ENCODE measurements around the gene PLEKHM3.

Gene PLEKHM3

GRCh38 chr2:208064220-208064961, 39.1 kb upstream of the PLEKHM3 start:
- TF ChIP-seq ZNF521 (tag by site-specific recombination; IDR thresholded peaks at IDR 0.05) (no peak), ZBTB48 (tag by site-specific recombination; IDR thresholded peaks at IDR 0.05) (peak; percentile 32; the same call in 1 of the 2 replicates)
- H3K9me3 ChIP-seq (ENCODE audit: control insufficient read depth, insufficient read depth, low read depth, low read length) = no peaks in the 10 kb centered on the region
- no peak overlapping the region for H3K4me3 ChIP-seq (ENCODE audit: low read depth, low read length)
- POLR2A ChIA-PET = no interaction called here
- CTCF ChIA-PET = interaction anchor here (0.6 to 3.9 kb wide), 8 partner anchors 8 to 1185 kb away, joined by 3 to 27 read pairs (median 5); no protein-coding TSS in a partner anchor
- H3K27ac ChIP-seq (ENCODE audit: extremely low read depth, low read depth, low read length) = no peak overlapping the region
- no peaks in the 10 kb centered on the region for H3K36me3 ChIP-seq (ENCODE audit: control insufficient read depth in 2 of 2, insufficient read depth in 1 of 2, low read length in 2 of 2)
- H3K4me1 ChIP-seq (ENCODE audit: control insufficient read depth, insufficient read depth, low read length) = no peaks in the 10 kb centered on the region

- H3K4me3 ChIP-seq (ENCODE audit: low read depth, low read length) = no peak overlapping the region
- no peaks in the 10 kb centered on the region for H3K9me3 ChIP-seq (ENCODE audit: control insufficient read depth, insufficient read depth, low read depth, low read length)
- ChIA-PET CTCF (interaction anchor here (0.6 to 3.9 kb wide), 9 partner anchors 9 to 329 kb away, joined by 3 to 27 read pairs (median 4); partner anchors contain the start of gene IDH1), POLR2A (no interaction called here)
- TF ChIP-seq, protein P1, sequence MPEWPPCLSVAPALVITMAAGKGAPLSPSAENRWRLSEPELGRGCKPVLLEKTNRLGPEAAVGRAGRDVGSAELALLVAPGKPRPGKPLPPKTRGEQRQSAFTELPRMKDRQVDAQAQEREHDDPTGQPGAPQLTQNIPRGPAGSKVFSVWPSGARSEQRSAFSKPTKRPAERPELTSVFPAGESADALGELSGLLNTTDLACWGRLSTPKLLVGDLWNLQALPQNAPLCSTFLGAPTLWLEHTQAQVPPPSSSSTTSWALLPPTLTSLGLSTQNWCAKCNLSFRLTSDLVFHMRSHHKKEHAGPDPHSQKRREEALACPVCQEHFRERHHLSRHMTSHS (tag by site-specific recombination; IDR thresholded peaks at IDR 0.05) = no peak
- TF ChIP-seq ZNF146 (tag by site-specific recombination; IDR thresholded peaks at IDR 0.05) (no peak), ZNF623 (tag by site-specific recombination; IDR thresholded peaks at IDR 0.05) (no peak), ZNF354C (tag by site-specific recombination; IDR thresholded peaks at IDR 0.05; ENCODE audit: borderline replicate concordance, low read depth) (no peak), ZNF596 (tag by site-specific recombination; IDR thresholded peaks at IDR 0.05) (no peak), ZSCAN16 (tag by site-specific recombination; IDR thresholded peaks at IDR 0.05) (no peak), SETDB1 (IDR thresholded peaks at IDR 0.05; ENCODE audit: insufficient read length, low read length) (no peak), KLF10 (tag by site-specific recombination; IDR thresholded peaks at IDR 0.05) (no peak), ZNF777 (tag by site-specific recombination; IDR thresholded peaks at IDR 0.05; ENCODE audit: borderline replicate concordance) (no peak), KLF7 (tag by site-specific recombination; IDR thresholded peaks at IDR 0.05; ENCODE audit: borderline replicate concordance) (no peak), ZBTB20 (tag by site-specific recombination; IDR thresholded peaks at IDR 0.05) (no peak), ZNF571 (tag by site-specific recombination; IDR thresholded peaks at IDR 0.05) (no peak), ZNF214 (tag by site-specific recombination; IDR thresholded peaks at IDR 0.05; ENCODE audit: borderline replicate concordance) (no peak), BCL11A (tag by site-specific recombination; IDR thresholded peaks at IDR 0.05; ENCODE audit: low read depth) (no peak)
- TF ChIP-seq, protein P2, sequence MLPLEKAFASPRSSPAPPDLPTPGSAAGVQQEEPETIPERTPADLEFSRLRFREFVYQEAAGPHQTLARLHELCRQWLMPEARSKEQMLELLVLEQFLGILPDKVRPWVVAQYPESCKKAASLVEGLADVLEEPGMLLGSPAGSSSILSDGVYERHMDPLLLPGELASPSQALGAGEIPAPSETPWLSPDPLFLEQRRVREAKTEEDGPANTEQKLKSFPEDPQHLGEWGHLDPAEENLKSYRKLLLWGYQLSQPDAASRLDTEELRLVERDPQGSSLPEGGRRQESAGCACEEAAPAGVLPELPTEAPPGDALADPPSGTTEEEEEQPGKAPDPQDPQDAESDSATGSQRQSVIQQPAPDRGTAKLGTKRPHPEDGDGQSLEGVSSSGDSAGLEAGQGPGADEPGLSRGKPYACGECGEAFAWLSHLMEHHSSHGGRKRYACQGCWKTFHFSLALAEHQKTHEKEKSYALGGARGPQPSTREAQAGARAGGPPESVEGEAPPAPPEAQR (tag by site-specific recombination; IDR thresholded peaks at IDR 0.05) = no peak
- TF ChIP-seq, protein P3, sequence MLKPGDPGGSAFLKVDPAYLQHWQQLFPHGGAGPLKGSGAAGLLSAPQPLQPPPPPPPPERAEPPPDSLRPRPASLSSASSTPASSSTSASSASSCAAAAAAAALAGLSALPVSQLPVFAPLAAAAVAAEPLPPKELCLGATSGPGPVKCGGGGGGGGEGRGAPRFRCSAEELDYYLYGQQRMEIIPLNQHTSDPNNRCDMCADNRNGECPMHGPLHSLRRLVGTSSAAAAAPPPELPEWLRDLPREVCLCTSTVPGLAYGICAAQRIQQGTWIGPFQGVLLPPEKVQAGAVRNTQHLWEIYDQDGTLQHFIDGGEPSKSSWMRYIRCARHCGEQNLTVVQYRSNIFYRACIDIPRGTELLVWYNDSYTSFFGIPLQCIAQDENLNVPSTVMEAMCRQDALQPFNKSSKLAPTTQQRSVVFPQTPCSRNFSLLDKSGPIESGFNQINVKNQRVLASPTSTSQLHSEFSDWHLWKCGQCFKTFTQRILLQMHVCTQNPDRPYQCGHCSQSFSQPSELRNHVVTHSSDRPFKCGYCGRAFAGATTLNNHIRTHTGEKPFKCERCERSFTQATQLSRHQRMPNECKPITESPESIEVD (tag by site-specific recombination; IDR thresholded peaks at IDR 0.05) = no peak
- TF ChIP-seq, protein P4, sequence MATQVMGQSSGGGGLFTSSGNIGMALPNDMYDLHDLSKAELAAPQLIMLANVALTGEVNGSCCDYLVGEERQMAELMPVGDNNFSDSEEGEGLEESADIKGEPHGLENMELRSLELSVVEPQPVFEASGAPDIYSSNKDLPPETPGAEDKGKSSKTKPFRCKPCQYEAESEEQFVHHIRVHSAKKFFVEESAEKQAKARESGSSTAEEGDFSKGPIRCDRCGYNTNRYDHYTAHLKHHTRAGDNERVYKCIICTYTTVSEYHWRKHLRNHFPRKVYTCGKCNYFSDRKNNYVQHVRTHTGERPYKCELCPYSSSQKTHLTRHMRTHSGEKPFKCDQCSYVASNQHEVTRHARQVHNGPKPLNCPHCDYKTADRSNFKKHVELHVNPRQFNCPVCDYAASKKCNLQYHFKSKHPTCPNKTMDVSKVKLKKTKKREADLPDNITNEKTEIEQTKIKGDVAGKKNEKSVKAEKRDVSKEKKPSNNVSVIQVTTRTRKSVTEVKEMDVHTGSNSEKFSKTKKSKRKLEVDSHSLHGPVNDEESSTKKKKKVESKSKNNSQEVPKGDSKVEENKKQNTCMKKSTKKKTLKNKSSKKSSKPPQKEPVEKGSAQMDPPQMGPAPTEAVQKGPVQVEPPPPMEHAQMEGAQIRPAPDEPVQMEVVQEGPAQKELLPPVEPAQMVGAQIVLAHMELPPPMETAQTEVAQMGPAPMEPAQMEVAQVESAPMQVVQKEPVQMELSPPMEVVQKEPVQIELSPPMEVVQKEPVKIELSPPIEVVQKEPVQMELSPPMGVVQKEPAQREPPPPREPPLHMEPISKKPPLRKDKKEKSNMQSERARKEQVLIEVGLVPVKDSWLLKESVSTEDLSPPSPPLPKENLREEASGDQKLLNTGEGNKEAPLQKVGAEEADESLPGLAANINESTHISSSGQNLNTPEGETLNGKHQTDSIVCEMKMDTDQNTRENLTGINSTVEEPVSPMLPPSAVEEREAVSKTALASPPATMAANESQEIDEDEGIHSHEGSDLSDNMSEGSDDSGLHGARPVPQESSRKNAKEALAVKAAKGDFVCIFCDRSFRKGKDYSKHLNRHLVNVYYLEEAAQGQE (tag by site-specific recombination; IDR thresholded peaks at IDR 0.05) = no peak
- H3K4me1 ChIP-seq (ENCODE audit: control insufficient read depth, insufficient read depth, low read length) = no peaks in the 10 kb centered on the region
- no peaks in the 10 kb centered on the region for H3K36me3 ChIP-seq (ENCODE audit: control insufficient read depth in 2 of 2, insufficient read depth in 1 of 2, low read length in 2 of 2)
- H3K27ac ChIP-seq (ENCODE audit: extremely low read depth, low read depth, low read length) = no peak overlapping the region
Observed at GRCh38 chr2:208062961-208063360, 37.6 kb upstream of the PLEKHM3 start.
